ENCODE results near the gene TNFRSF25. TPM values are rescaled to one million over a fixed set of nuclear protein-coding genes. Genes with fewer than 3 reads are reported as not detected.

The TNFRSF25 gene
- polyA plus RNA-seq, 2 of the 4 experiments (the other 2 are of a cell fraction), result 0.65 to 3.4 TPM

DNA sequence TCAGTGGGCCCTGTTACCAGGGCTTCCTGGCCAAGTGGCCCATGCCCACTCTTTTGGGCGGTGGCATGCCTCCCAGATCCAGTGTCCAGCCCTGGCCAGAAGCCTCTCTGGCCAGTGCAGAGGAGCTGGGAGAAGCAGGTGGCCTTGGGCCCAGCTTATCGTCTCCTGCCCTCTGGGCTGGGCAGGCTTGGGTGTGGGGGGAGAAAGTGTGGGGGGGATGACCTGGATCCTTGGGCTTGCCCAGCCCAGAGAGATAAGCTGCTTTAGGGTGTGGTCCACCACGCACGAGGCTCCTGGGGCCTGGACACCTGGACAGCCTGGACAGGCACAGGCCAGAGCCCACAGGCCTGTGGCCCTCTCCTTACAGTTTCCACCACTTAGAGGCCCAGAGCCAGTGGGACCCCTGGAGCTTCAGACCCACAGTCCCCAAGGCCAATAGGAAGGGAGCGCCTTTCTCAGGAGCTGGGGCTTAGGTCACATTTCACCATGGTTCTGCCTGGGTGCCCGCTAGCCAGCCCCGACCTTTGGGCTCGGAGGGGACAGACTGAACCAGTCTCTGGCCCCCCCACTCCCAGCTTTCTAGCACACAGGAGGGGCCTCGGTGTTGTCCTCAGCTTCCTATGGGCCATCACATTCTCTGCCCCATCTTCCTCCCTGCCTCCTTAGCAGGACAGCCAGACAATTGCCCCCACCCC is 39.5 kb downstream of the TNFRSF25 start:
- no peak overlapping the region for H3K27ac ChIP-seq
- DNase-seq (ENCODE audit: low read depth in 1 of 2, low spot score in 1 of 2) (no peak), ATAC-seq (no peak), FAIRE-seq (no peak)
- TF ChIP-seq HOXB5 (CRISPR knock-in tag; IDR thresholded peaks at IDR 0.05) (no peak), EHMT2 (IDR thresholded peaks at IDR 0.05; ENCODE audit: low read depth) (no peak), EP300 (IDR thresholded peaks at IDR 0.05) (no peak), CHD2 (IDR thresholded peaks at IDR 0.05; ENCODE audit: low read length, partially characterized antibody) (no peak), GATA3 (IDR thresholded peaks at IDR 0.05; ENCODE audit: borderline replicate concordance) (no peak), NFE2L2 (conservative IDR thresholded peaks at IDR 0.05; ENCODE audit: low read length) (no peak), CEBPB (IDR thresholded peaks at IDR 0.05) (no peak), FOSL2 (IDR thresholded peaks at IDR 0.05) (no peak), FOSL2 (CRISPR knock-in tag; IDR thresholded peaks at IDR 0.05) (no peak), MYC (IDR thresholded peaks at IDR 0.05; ENCODE audit: borderline replicate concordance, low read length) (no peak), CBX2 (IDR thresholded peaks at IDR 0.05; ENCODE audit: borderline replicate concordance, low read depth) (no peak), RFX5 (IDR thresholded peaks at IDR 0.05) (no peak), CBX8 (IDR thresholded peaks at IDR 0.05) (no peak), PHF8 (IDR thresholded peaks at IDR 0.05; ENCODE audit: borderline replicate concordance, low read depth) (no peak), TP53 (CRISPR knock-in tag; IDR thresholded peaks at IDR 0.05) (no peak), HEYL (CRISPR knock-in tag; IDR thresholded peaks at IDR 0.05) (no peak), HDAC2 (IDR thresholded peaks at IDR 0.05) (no peak)
- TF ChIP-seq, protein P1, sequence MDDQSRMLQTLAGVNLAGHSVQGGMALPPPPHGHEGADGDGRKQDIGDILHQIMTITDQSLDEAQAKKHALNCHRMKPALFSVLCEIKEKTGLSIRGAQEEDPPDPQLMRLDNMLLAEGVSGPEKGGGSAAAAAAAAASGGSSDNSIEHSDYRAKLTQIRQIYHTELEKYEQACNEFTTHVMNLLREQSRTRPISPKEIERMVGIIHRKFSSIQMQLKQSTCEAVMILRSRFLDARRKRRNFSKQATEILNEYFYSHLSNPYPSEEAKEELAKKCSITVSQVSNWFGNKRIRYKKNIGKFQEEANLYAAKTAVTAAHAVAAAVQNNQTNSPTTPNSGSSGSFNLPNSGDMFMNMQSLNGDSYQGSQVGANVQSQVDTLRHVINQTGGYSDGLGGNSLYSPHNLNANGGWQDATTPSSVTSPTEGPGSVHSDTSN (IDR thresholded peaks at IDR 0.05), result no peak
- TF ChIP-seq, protein P2, sequence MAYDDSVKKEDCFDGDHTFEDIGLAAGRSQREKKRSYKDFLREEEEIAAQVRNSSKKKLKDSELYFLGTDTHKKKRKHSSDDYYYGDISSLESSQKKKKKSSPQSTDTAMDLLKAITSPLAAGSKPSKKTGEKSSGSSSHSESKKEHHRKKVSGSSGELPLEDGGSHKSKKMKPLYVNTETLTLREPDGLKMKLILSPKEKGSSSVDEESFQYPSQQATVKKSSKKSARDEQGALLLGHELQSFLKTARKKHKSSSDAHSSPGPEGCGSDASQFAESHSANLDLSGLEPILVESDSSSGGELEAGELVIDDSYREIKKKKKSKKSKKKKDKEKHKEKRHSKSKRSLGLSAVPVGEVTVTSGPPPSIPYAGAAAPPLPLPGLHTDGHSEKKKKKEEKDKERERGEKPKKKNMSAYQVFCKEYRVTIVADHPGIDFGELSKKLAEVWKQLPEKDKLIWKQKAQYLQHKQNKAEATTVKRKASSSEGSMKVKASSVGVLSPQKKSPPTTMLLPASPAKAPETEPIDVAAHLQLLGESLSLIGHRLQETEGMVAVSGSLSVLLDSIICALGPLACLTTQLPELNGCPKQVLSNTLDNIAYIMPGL (CRISPR knock-in tag; IDR thresholded peaks at IDR 0.05; ENCODE audit: borderline replicate concordance), result no peak
- TF ChIP-seq, protein P3, sequence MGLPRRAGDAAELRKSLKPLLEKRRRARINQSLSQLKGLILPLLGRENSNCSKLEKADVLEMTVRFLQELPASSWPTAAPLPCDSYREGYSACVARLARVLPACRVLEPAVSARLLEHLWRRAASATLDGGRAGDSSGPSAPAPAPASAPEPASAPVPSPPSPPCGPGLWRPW (IDR thresholded peaks at IDR 0.05), result no peak
- H3K4me3 ChIP-seq, result no peak overlapping the region
- peaks cover 16% of the 10 kb centered on the region for H3K4me1 ChIP-seq
- 67% methylated on average over 5 of the region's 9 CpGs for WGBS (ENCODE audit: missing lambda C conversion rate)
- ChIA-PET CTCF (interaction anchor here (1.0 to 2.7 kb wide), 6 partner anchors 8 to 22 kb away, joined by 3 to 31 read pairs (median 4); no protein-coding TSS in a partner anchor), POLR2A (no interaction called here)
- no peaks in the 10 kb centered on the region for H3K9me3 ChIP-seq
- H3K4me2 ChIP-seq, result no peak overlapping the region

DNA sequence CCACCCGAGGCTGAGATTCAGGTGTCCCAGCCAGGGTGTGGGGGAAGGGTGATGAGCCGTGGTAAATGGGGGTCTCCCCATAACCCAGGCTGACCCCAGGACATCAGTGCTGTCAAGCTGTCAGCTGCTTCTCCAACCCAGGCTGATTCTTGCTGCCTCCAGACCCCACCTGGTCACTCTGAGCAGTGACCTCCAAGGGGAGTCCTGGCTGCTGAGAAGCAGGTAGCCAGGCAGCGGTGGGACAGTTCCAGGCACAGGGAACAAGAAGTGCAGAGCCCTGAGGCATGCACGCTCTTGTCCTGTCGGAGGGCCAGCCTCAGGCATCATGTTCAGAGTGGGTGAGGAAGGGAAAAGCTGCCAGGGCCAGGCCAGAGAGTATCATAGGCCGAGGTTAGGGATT is 40.3 kb downstream of the TNFRSF25 start:
- FAIRE-seq (no peak), ATAC-seq (no peak), DNase-seq (ENCODE audit: low read depth in 1 of 2, low spot score in 1 of 2) (no peak)
- Histone ChIP-seq H3K9me3 (no peaks in the 10 kb centered on the region), H3K4me3 (no peak overlapping the region), H3K4me1 (peaks cover 16% of the 10 kb centered on the region), H3K4me2 (no peak overlapping the region), H3K27ac (no peak overlapping the region)
- POLR2A ChIA-PET, result no interaction called here
- CTCF ChIA-PET, result interaction anchor here (1.0 to 2.7 kb wide), 7 partner anchors 7 to 21 kb away, joined by 3 to 31 read pairs (median 4); no protein-coding TSS in a partner anchor
- WGBS (ENCODE audit: missing lambda C conversion rate), result 98% methylated on average over 4 of the region's 6 CpGs
- TF ChIP-seq EHMT2 (IDR thresholded peaks at IDR 0.05; ENCODE audit: low read depth), result no peak
- TF ChIP-seq, protein P4, sequence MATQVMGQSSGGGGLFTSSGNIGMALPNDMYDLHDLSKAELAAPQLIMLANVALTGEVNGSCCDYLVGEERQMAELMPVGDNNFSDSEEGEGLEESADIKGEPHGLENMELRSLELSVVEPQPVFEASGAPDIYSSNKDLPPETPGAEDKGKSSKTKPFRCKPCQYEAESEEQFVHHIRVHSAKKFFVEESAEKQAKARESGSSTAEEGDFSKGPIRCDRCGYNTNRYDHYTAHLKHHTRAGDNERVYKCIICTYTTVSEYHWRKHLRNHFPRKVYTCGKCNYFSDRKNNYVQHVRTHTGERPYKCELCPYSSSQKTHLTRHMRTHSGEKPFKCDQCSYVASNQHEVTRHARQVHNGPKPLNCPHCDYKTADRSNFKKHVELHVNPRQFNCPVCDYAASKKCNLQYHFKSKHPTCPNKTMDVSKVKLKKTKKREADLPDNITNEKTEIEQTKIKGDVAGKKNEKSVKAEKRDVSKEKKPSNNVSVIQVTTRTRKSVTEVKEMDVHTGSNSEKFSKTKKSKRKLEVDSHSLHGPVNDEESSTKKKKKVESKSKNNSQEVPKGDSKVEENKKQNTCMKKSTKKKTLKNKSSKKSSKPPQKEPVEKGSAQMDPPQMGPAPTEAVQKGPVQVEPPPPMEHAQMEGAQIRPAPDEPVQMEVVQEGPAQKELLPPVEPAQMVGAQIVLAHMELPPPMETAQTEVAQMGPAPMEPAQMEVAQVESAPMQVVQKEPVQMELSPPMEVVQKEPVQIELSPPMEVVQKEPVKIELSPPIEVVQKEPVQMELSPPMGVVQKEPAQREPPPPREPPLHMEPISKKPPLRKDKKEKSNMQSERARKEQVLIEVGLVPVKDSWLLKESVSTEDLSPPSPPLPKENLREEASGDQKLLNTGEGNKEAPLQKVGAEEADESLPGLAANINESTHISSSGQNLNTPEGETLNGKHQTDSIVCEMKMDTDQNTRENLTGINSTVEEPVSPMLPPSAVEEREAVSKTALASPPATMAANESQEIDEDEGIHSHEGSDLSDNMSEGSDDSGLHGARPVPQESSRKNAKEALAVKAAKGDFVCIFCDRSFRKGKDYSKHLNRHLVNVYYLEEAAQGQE (IDR thresholded peaks at IDR 0.05), result no peak
- TF ChIP-seq ZFP36 (IDR thresholded peaks at IDR 0.05; ENCODE audit: borderline replicate concordance, partially characterized antibody), result no peak
- TF ChIP-seq FOSL2 (IDR thresholded peaks at IDR 0.05), result no peak
- no peak for TF ChIP-seq FOSL2 (CRISPR knock-in tag; IDR thresholded peaks at IDR 0.05)
- no peak for TF ChIP-seq ZC3H11A (IDR thresholded peaks at IDR 0.05)
- TF ChIP-seq CHD4 (IDR thresholded peaks at IDR 0.05; ENCODE audit: borderline replicate concordance), result no peak
- TF ChIP-seq FOXS1 (CRISPR knock-in tag; IDR thresholded peaks at IDR 0.05), result no peak
- TF ChIP-seq HOXB13 (CRISPR knock-in tag; IDR thresholded peaks at IDR 0.05; ENCODE audit: low read depth), result no peak
- no peak for TF ChIP-seq GATA3 (IDR thresholded peaks at IDR 0.05; ENCODE audit: borderline replicate concordance)
- no peak for TF ChIP-seq TP53 (CRISPR knock-in tag; IDR thresholded peaks at IDR 0.05)
- TF ChIP-seq, protein P5, sequence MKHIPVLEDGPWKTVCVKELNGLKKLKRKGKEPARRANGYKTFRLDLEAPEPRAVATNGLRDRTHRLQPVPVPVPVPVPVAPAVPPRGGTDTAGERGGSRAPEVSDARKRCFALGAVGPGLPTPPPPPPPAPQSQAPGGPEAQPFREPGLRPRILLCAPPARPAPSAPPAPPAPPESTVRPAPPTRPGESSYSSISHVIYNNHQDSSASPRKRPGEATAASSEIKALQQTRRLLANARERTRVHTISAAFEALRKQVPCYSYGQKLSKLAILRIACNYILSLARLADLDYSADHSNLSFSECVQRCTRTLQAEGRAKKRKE (CRISPR knock-in tag; IDR thresholded peaks at IDR 0.05; ENCODE audit: low read depth), result no peak
- TF ChIP-seq NR3C1 (IDR thresholded peaks at IDR 0.05), result no peak
- no peak for TF ChIP-seq NPAS2 (CRISPR knock-in tag; IDR thresholded peaks at IDR 0.05; ENCODE audit: borderline replicate concordance)
- TF ChIP-seq RARB (CRISPR knock-in tag; IDR thresholded peaks at IDR 0.05), result no peak
- TF ChIP-seq RFX5 (IDR thresholded peaks at IDR 0.05), result no peak
- no peak for TF ChIP-seq CEBPB (IDR thresholded peaks at IDR 0.05)
